Inflammatory macrophage treated with lipopolysaccharide for 4 hours (primary cell): Measurements from ENCODE around the gene TAF1A.

ENCODE experiments used
- DNase-seq: peaks from one replicate; pipeline ENCODE4 v3.0.0-alpha.2; 2020

TAF1A gene

GRCh38 chr1:222529916-222530315 lies 59.8 kb downstream of the TAF1A start:
- no peak for DNase-seq

GRCh38 chr1:222529181-222529580 lies 60.6 kb downstream of the TAF1A start:
- no peak for DNase-seq

GRCh38 chr1:222525951-222526350 lies 63.8 kb downstream of the TAF1A start:
- no peak for DNase-seq

GRCh38 chr1:222523852-222524251 lies 65.9 kb downstream of the TAF1A start:
- DNase-seq = no peak

GRCh38 chr1:222522105-222522915 lies 67.4 kb downstream of the TAF1A start:
- DNase-seq = no peak

- DNase-seq = no peak
Measured at GRCh38 chr1:222521299-222522104, 68.2 kb downstream of the TAF1A start.
